Colon (tissue), 2 donors: ENCODE data around the gene CHIT1.

ENCODE experiments used
- FAIRE-seq: peaks from 2 replicates; lab custom pipeline; 2012; peaks lifted over from hg19 to GRCh38; lab: Jason Lieb, UNC
- donor health status: control.
- donor health status: control.

CHIT1 gene

GRCh38 chr1:203174324-203174985, 55.0 kb downstream of the CHIT1 start:
- no peak for FAIRE-seq

DNA sequence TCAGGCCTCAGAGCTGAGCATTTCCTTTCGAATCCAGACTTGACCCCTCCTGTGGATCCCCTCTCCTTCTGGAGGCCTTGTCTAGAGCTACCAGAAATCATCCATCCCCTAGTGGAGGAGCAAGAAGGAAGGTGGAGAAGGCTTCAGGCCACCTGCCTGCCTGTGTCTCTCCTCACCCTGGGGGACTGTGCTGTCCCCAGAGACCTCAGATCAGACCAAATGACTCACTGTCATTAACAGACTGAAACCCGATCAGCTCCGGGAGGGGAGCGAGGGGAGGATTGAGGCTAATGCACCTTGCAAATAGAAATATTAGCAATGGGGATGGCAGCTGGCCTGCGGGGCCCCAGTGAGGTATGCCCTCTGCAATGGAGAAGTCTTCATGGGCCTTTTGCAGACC, 55.9 kb downstream of the CHIT1 start:
- no peak for FAIRE-seq

GRCh38 chr1:203173011-203173555, 56.4 kb downstream of the CHIT1 start:
- FAIRE-seq: no peak

DNA sequence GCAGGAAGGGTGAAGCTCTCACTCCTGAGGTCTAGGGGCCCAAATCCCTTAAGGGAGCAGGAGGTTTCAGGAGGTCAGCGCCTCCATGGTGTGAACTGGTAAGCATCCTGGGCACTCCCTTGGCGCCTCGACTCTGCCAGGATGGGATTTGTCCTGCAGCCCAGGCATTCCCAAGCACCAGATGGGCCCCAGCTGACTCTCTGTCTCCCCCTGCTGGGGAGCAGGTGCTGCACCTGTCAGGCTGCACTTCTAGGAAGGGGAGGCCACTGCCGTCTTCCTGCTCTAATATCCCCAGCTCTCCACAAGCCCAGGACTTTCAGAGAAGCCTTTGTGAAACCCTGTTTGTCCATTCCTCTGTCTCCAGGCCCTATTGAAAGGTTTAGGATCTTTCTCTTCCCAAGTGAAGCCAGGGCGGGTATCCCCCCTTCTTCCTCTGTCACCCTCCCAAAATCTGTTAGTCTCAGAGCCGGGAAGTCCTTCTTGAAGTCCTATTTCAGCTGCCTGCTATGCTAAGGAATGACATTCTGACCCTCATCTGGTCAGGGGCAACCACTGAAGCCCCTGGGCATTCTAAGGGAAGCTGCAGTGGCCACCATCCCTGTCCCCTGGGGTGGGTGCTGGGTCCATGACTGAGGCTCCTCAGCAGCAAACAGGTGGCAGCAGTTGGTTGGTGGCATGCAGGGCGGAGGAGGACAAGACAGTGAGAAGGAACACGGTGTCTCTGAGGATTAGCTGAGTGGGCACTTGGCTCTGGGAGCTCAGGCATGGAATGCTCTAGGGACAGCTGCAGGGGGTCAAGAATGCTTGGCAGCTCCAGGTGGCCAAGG, 57.1 kb downstream of the CHIT1 start:
- FAIRE-seq: no peak

GRCh38 chr1:203171341-203172183, 57.9 kb downstream of the CHIT1 start:
- FAIRE-seq: no peak

GRCh38 chr1:203170625-203171330, 58.7 kb downstream of the CHIT1 start:
- no peak for FAIRE-seq

DNA sequence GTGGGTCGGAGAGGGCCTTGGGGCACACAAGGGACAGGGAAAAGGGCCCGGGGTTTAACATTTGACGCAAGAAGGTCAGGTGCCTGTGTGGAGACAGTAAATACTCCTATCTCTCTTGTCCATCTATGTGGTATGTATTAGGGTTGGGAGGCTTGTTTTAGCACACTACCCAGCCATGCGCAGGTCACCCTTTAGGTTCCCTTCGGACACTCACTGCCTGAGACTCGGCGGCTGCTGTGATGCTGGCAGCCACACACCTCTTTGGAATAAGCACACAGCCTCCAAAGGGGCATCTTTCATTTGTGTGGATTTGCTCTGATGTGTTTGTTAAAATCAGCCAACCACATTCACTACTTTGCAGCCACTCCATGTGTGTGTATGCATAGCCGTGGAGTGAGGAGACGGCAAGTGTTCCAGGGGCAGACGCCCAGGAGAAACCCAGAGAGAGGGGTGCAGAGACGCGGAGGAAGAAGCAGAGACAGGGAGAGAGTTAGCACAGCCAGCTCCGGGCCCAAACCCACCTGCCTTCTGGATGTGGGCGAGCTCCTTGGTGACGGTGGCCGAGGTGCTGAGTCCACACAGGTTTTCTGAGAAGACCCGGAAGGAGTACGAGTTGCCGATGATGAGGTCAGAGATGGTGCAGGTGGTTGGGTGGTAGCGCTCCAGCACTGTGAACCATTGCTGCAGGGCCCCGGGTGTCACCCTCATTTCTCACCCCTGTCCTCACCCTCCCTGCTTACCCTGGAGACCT, 59.5 kb downstream of the CHIT1 start:
- FAIRE-seq: no peak

DNA sequence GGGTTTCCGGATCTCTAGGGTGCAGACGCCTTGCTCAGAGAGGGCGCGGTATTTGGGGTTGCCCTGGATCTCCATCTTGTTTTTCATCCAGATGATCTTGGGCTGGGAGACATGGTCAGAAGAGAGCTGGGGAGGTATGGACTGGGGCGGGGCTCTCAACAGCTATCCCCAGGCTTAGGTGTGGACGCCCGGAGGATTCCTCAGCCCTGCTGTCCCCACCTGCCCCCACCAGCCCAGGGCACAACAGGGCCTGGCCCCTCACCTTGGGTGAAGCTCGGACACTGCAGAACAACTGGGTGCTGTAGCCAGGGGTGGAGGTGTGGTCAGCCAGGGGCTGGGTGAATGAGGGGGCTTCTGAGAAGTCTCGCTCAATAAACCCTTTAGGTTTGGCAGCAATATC, 60.5 kb downstream of the CHIT1 start:
- FAIRE-seq: no peak

- FAIRE-seq: no peak
Measured at GRCh38 chr1:203168256-203168786, 61.2 kb downstream of the CHIT1 start.

- no peak for FAIRE-seq
Measured at GRCh38 chr1:203167913-203168200, 61.6 kb downstream of the CHIT1 start.

DNA sequence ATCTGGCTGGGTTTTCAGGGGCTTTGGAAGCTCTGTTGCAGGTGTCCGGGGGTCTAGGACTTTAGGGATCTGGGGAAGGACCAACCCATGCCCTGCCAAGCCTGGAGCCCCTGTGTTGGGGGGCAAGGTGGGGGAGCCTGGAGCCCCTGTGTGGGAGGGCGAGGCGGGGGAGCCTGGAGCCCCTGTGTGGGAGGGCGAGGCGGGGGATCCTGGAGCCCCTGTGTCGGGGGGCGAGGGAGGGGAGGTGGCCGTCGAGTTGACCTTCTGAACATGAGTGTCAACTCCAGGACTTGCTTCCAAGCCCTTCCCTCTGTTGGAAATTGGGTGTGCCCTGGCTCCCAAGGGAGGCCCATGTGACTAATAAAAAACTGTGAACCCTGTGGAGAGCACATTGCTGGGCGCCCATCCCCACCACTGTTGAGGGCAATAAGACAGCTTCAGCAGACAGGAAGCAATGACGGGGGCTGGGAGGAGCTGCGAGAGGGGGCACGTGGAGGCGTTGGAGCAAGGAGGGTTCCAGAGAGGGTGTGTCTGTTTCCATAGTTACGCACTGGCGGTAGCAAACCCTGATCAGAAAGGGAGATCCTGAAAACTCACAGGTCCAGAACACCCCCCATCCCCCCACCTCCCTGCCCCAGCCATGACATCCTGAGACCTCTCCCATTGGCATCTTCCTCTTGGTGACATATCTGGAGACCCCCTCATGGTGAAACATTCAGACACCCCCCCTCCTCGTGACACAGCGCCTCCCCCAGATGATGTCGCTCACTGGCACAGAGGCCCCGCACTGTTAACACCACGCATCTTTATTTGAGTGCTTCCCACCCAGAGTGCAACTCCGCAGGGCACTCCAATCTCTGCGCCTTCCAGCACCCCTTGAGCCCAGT, 62.2 kb downstream of the CHIT1 start:
- no peak for FAIRE-seq

GRCh38 chr1:203166192-203166940, 63.1 kb downstream of the CHIT1 start:
- FAIRE-seq: no peak
